ENCODE results near the gene MPHOSPH9. TPM values are rescaled to one million over a fixed set of nuclear protein-coding genes. Genes with fewer than 3 reads are reported as not detected.
A peak's percentile ranks its signal among the peaks of the same experiment; 100 is the strongest.
"Not testable (repeated sequence)": the region's sequence is repeated elsewhere in the genome, so short reads cannot be mapped to it uniquely, and the experiment has no call there.

The MPHOSPH9 gene
- total RNA-seq, 6 experiments from 2014 or later: 20.7 to 28.6 (median 24.4) TPM

DNA sequence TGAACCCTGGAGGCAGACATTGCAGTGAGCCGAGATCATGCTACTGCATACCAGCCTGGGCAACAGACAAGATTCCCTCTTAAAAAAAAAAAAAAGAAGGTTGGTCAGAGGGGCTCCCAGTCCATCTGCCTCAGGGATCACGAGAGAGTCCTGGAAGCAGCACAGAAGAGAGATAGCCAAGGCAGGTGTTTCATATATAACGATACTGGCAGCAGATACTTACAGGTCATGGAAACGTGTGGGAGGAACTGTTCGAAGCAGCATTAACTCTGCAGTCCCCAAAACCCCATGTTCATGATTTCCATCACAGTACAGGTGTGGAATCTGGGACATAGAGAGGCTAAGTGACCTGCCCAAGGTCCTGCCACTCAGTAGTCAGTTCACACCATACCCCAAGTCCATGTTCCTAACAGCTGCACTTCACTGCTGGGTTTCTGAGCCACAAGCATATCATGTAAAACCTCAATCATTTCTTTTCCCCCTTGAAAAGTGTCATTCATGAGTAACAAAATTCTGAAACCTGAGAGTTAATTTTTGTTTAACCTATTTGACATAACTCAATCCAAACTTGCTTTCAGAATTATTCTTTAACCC, 22.0 kb upstream of the MPHOSPH9 start:
- DNase-seq: no peak
- H3K27ac Mint-ChIP-seq: no peak overlapping the region

GRCh38 chr12:123253641-123254459, 20.9 kb upstream of the MPHOSPH9 start:
- no peak for TF ChIP-seq CTCF (IDR thresholded peaks at IDR 0.05)
- H3K27ac Mint-ChIP-seq: no peak overlapping the region
- peaks cover 29% of the 10 kb centered on the region for H3K36me3 Mint-ChIP-seq (ENCODE audit: low read depth)
- no peak overlapping the region for H3K4me3 Mint-ChIP-seq
- H3K4me1 Mint-ChIP-seq (ENCODE audit: low read depth): peaks cover 12% of the 10 kb centered on the region
- no peaks in the 10 kb centered on the region; the same call in 1 of the 2 replicates for H3K9me3 Mint-ChIP-seq
- peaks cover 5% of the 10 kb centered on the region for H3K27me3 Mint-ChIP-seq (ENCODE audit: insufficient read depth)
- no peak for DNase-seq

More for the DNA sequence above, 22.0 kb upstream of the MPHOSPH9 start:
- H3K4me1 Mint-ChIP-seq (ENCODE audit: low read depth): peaks cover 12% of the 10 kb centered on the region
- no peak for TF ChIP-seq CTCF (IDR thresholded peaks at IDR 0.05)
- H3K36me3 Mint-ChIP-seq (ENCODE audit: low read depth): peaks cover 28% of the 10 kb centered on the region
- H3K4me3 Mint-ChIP-seq: no peak overlapping the region
- H3K9me3 Mint-ChIP-seq: no peaks in the 10 kb centered on the region
- peaks cover 5% of the 10 kb centered on the region for H3K27me3 Mint-ChIP-seq (ENCODE audit: insufficient read depth)

DNA sequence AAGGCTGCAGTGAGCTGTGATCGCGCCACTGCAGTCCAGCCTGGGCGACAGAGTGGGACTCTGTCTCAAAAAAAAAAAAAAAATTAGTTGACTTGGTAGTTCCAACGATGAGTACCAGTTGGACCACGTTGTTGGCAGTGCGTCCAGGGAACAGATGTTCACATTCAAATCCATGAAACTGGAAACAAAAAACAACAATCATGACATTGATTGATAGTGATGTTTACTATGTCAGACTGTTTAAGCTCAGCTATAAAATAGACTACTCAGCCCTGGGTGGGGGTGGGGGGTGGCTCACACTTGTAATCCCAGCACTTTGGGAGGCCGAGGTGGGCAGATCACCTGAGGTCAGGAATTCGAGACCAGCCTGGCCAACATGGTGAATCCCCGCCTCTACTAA, 19.4 kb upstream of the MPHOSPH9 start:
- H3K36me3 Mint-ChIP-seq (ENCODE audit: low read depth): peaks cover 41% of the 10 kb centered on the region

DNA sequence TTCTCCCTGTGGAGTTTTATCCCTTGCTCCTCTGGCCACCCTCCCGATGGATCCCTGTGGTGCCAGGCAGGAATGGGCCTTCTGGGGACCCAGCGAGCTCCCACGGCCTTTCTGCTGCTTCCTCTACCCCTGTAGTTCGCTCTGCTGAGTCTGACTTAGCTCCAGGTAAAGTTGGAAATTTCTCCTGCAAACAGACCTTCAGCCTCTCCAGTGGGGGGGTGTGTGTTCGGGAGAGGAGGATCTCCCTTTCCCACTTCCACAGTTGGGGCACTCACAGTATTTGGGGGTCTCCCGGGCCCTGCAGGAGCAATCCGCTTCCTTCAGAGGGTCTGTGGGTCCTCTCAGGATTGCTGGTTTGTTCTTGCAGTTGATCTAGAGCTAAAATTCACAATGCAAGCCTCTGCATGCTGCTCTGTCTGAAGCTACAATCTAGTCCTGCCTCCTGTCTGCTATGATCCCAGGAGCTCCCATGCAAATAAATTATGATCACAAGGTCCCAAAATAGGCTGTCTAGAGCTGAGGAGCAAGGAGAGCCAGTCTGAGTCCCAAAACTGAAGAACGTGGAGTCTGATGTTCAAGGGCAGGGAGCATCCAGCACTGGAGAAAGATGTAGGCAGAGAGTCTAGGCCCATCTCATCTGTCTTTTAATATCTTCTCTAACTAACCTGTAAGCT, 18.6 kb upstream of the MPHOSPH9 start:
- peaks cover 10% of the 10 kb centered on the region for H3K9me3 Mint-ChIP-seq
- DNase-seq: no peak
- H3K4me1 Mint-ChIP-seq (ENCODE audit: low read depth): peaks cover 19% of the 10 kb centered on the region
- no peak for TF ChIP-seq CTCF (IDR thresholded peaks at IDR 0.05)
- H3K4me3 Mint-ChIP-seq: no peak overlapping the region
- H3K27me3 Mint-ChIP-seq (ENCODE audit: insufficient read depth): peaks cover 5% of the 10 kb centered on the region
- H3K27ac Mint-ChIP-seq: no peak overlapping the region
- peaks cover 44% of the 10 kb centered on the region for H3K36me3 Mint-ChIP-seq (ENCODE audit: low read depth)

More for the DNA sequence above, 19.4 kb upstream of the MPHOSPH9 start:
- DNase-seq; H3K27ac Mint-ChIP-seq; H3K4me3 Mint-ChIP-seq; H3K9me3 Mint-ChIP-seq; H3K27me3 Mint-ChIP-seq (ENCODE audit: insufficient read depth): not testable (repeated sequence)
- peaks cover 20% of the 10 kb centered on the region for H3K4me1 Mint-ChIP-seq (ENCODE audit: low read depth)

- H3K27me3 Mint-ChIP-seq (ENCODE audit: insufficient read depth): peaks cover 5% of the 10 kb centered on the region
- peaks cover 44% of the 10 kb centered on the region for H3K36me3 Mint-ChIP-seq (ENCODE audit: low read depth)
- H3K27ac Mint-ChIP-seq: peak overlapping the region; percentile 24; the same call in 1 of the 2 replicates
- no peak overlapping the region for H3K4me3 Mint-ChIP-seq
- H3K4me1 Mint-ChIP-seq (ENCODE audit: low read depth): peaks cover 11% of the 10 kb centered on the region; the same call in 1 of the 2 replicates
- no peak for TF ChIP-seq CTCF (IDR thresholded peaks at IDR 0.05)
- peaks cover 10% of the 10 kb centered on the region for H3K9me3 Mint-ChIP-seq
- no peak for DNase-seq
Measured at GRCh38 chr12:123250471-123251383, 17.8 kb upstream of the MPHOSPH9 start.

DNA sequence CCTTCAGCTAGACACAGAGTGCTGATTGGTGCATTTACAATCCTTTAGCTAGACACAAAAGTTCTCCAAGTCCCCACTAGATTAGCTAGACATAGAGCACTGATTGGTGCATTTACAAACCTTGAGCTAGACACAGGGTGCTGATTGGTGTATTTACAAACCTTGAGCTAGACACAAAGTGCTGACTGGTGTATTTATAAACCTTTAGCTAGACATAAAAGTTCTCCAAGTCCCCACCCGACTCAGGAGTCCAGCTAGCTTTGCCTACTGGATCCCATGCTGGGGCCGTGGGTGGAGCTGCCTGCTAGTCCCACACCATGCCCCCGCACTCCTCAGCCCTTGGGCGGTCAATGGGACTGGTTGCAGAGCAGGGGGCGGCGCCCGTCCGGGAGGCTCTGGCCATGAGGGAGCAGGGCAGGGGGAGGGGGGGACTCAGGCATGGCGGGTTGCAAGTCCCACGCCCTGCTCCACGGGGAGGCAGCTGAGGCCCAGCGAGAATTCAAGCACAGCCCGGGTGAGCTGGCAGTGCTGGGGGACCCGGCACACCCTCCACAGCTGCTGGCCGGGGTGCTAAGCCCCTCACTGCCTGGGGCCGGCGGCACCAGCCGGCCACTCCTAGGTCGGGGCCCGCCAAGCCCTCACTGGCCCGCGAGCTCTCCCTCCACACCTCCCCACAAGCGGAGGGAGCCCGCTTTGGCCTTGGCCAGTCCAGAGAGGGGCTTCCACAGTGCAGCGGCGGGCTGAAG, 16.2 kb upstream of the MPHOSPH9 start:
- H3K4me1 Mint-ChIP-seq (ENCODE audit: low read depth): peaks cover 11% of the 10 kb centered on the region; the same call in 1 of the 2 replicates
- not testable (repeated sequence) for H3K27ac Mint-ChIP-seq; H3K27me3 Mint-ChIP-seq (ENCODE audit: insufficient read depth); DNase-seq; H3K9me3 Mint-ChIP-seq; H3K4me3 Mint-ChIP-seq
- H3K36me3 Mint-ChIP-seq (ENCODE audit: low read depth): peaks cover 52% of the 10 kb centered on the region

GRCh38 chr12:123248129-123248528, 15.2 kb upstream of the MPHOSPH9 start:
- H3K27ac Mint-ChIP-seq; H3K4me3 Mint-ChIP-seq; H3K27me3 Mint-ChIP-seq (ENCODE audit: insufficient read depth); H3K9me3 Mint-ChIP-seq; DNase-seq: not testable (repeated sequence)
- Mint-ChIP-seq H3K4me1 (ENCODE audit: low read depth) (peaks cover 11% of the 10 kb centered on the region; the same call in 1 of the 2 replicates), H3K36me3 (ENCODE audit: low read depth) (peaks cover 46% of the 10 kb centered on the region)

Data from HFFc6 (cell line).